Coronary artery (tissue), 2 donors: ENCODE data around the gene PPT1.

ENCODE experiments used
- DNase-seq: peaks from one replicate; pipeline ENCODE4 v3.0.0-alpha.2; 2017; ENCODE audit warnings: low spot score
- H3K27ac ChIP-seq, 2 donors: fragments of 200-600 bp; sonication (generic); one replicate each; pipeline ENCODE4 v1.5.1; 2016 to 2019
- H3K4me3 ChIP-seq: fragments of 200-600 bp; sonication (generic); 2 replicates; pipeline ENCODE4 v1.5.1; 2016; ENCODE audit warnings: mild to moderate bottlenecking, moderate library complexity
- TF ChIP-seq, protein P1 (sequence below): fragments of 200-600 bp; sonication (generic); IDR thresholded peaks from one replicate; pipeline ENCODE4 v1.5.1; 2019; ENCODE audit warnings: antibody characterized with exemption

The PPT1 gene

GRCh38 chr1:40107290-40107959 lies 10.4 kb upstream of the PPT1 start:
- TF ChIP-seq, protein P1, sequence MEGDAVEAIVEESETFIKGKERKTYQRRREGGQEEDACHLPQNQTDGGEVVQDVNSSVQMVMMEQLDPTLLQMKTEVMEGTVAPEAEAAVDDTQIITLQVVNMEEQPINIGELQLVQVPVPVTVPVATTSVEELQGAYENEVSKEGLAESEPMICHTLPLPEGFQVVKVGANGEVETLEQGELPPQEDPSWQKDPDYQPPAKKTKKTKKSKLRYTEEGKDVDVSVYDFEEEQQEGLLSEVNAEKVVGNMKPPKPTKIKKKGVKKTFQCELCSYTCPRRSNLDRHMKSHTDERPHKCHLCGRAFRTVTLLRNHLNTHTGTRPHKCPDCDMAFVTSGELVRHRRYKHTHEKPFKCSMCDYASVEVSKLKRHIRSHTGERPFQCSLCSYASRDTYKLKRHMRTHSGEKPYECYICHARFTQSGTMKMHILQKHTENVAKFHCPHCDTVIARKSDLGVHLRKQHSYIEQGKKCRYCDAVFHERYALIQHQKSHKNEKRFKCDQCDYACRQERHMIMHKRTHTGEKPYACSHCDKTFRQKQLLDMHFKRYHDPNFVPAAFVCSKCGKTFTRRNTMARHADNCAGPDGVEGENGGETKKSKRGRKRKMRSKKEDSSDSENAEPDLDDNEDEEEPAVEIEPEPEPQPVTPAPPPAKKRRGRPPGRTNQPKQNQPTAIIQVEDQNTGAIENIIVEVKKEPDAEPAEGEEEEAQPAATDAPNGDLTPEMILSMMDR = no peak
- Histone ChIP-seq H3K27ac (no peak overlapping the region), H3K4me3 (no peak overlapping the region)
- DNase-seq = no peak

GRCh38 chr1:40105028-40105427 lies 8.0 kb upstream of the PPT1 start:
- no peak for DNase-seq
- H3K4me3 ChIP-seq = no peak overlapping the region
- TF ChIP-seq, protein P1 = no peak
- no peak overlapping the region for H3K27ac ChIP-seq

DNA sequence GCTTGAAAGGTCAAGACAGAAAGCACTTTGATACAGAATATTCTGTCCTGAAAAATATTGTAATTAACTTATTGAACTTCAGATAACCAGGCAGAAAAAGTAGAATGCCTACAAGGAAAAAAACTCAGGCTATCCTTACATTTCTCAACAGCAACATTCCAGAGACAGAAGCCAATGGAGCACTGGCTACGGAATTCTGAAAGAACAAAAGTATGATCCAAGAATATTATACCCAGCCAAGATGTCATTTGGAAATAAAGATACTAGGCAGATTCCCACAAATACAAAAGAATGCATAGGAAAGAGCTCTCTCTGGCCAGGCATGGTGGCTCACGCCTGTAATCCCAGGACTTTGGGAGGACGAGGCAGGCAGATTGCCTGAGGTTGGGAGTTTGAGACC lies 5.8 kb upstream of the PPT1 start:
- H3K27ac ChIP-seq = no peak overlapping the region
- TF ChIP-seq, protein P1 = no peak
- no peak overlapping the region for H3K4me3 ChIP-seq
- DNase-seq = no peak

DNA sequence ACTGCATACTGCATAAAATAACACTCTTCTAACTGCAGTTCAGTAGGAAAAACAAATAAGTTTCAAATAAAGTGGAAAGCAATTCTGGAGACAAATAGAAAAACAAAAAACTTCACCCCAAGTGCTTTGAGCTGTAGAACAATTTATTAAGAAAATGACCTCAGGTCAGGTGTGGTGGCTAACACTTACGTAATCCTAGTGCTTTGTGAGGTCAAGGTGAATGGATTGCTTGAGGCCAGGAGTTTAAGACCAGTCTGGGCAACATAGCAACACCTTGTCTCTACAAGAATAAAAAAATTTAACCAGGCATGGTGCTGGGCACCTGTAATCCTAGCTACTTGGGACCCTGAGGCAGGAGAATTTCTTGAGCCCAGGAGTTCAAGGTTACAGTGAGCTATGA lies 5.0 kb upstream of the PPT1 start:
- H3K4me3 ChIP-seq = no peak overlapping the region
- DNase-seq = no peak
- TF ChIP-seq, protein P1 = no peak
- H3K27ac ChIP-seq = no peak overlapping the region

DNA sequence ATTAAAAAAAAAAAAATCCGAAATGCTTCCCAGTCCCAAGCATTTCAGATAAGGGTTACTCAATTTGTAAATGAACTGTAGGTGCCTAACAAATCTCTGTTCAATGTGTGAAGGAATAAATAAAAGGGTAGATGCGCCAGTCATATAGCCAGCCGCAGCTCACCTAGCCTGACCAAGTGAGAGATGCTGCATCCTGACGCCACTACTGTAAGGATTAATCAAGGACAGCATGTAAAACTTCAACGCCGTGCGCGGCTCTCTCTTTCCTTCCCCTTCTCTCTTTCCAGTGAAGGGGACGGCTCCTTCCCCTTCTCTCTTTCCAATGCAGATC lies 441 bp downstream of the PPT1 start:
- no peak for DNase-seq
- H3K27ac ChIP-seq = peak overlapping the region; percentile 62 to 71
- TF ChIP-seq, protein P1 = no peak

GRCh38 chr1:40095806-40096205 lies 1.2 kb downstream of the PPT1 start:
- Histone ChIP-seq H3K27ac (no peak overlapping the region), H3K4me3 (no peak overlapping the region)
- no peak for DNase-seq
- TF ChIP-seq, protein P1 = no peak

More for the DNA sequence above, 441 bp downstream of the PPT1 start:
- peak overlapping the region; percentile 82 for H3K4me3 ChIP-seq

DNA sequence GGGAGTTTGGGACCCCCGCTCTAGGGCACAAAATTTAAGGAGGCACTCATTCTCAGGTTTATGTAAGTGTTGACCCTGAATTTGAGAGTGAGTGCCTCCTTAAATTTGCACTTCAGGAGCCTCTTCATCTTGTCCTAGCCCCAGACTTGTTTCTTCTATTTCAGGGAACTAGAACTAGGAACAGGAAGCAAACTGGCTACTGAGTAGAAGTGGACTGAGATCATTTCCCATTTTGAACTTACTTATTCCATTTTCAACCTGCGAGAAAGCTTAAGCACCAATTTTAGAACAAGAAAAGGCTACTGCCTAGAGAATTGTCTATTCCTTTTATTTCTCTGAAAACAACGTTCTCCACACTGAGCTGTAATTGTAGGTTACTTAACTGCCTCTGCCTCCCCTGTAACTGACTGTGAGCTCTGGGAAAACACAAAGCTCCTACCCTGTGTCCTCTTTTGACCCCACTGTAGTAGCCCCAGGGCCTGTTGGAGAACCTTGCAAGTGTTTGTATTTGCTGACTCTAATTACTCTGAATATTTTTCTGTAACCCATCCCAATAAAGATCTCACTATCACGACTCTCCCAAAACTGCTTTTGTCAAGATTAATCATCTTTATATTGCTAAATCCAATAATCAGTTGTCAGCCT lies 2.5 kb downstream of the PPT1 start:
- TF ChIP-seq, protein P1 = no peak
- peak overlapping the region in 1 of 2 donors; percentile 52 for H3K27ac ChIP-seq
- no peak for DNase-seq
- no peak overlapping the region for H3K4me3 ChIP-seq
